ENCODE data around the gene TBC1D22A.

DNA sequence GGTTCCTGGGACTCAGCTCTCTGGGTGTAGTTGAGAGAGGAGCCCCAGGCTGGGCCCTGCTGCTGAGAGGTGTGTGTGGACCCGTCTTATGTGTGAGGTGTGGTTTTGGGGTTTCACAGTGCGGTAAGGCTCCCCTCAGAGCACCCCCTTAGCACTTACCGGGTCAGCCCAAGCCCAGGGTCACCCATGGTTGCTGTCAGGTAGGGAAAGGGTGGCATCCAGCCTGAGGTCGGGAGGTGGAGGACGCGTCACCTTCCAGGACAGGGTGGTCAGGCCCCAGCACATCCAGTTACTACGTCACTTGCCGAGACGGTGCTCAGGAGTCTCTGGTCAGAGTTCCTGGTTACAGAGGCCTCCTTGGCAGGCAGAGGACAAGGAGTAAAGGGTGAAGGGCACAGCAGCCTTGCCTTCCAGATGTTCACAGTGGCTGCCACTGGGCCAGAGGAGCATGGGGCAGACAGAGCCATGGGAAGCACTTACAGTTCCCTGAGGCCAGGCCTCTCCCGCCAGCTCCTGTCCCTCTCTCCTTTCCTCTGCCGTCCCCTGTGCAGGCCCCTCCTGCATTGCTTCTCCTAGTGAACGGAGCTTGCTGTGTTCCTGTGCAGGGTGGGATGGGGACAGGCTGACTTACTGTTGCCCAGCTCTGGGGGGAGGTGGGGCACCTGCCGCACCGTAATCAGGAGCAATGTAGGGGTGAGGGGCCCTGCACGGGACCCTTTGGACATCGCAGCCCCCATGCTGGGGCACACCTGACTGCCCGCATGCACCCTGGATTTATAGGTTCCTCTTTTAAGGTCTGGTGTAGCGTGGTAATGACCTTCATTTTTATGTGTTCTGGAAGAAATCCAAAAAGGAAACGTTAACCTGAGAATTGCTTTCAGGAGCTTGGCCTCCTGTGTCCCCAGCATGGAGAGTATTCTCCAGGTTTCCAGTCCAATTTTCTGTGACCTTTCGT, 285.9 kb downstream of the TBC1D22A start:
- TF ChIP-seq EP300 (IDR thresholded peaks at IDR 0.05; ENCODE audit: borderline replicate concordance in 1 of 2, control insufficient read depth in 1 of 2, low read depth in 2 of 2, low read length in 2 of 2): no peak
- no peak for TF ChIP-seq ZNF24 (IDR thresholded peaks at IDR 0.05)
- TF ChIP-seq, protein P1, sequence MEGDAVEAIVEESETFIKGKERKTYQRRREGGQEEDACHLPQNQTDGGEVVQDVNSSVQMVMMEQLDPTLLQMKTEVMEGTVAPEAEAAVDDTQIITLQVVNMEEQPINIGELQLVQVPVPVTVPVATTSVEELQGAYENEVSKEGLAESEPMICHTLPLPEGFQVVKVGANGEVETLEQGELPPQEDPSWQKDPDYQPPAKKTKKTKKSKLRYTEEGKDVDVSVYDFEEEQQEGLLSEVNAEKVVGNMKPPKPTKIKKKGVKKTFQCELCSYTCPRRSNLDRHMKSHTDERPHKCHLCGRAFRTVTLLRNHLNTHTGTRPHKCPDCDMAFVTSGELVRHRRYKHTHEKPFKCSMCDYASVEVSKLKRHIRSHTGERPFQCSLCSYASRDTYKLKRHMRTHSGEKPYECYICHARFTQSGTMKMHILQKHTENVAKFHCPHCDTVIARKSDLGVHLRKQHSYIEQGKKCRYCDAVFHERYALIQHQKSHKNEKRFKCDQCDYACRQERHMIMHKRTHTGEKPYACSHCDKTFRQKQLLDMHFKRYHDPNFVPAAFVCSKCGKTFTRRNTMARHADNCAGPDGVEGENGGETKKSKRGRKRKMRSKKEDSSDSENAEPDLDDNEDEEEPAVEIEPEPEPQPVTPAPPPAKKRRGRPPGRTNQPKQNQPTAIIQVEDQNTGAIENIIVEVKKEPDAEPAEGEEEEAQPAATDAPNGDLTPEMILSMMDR (IDR thresholded peaks at IDR 0.05 in 2 of 3, conservative IDR thresholded peaks at IDR 0.05 in 1 of 3; ENCODE audit: control insufficient read depth in 2 of 3, extremely low read depth in 1 of 3, insufficient read depth in 1 of 3, low read depth in 3 of 3, low read length in 3 of 3): no peak
- TF ChIP-seq NFYB (IDR thresholded peaks at IDR 0.05; ENCODE audit: insufficient read depth, low read depth, low read length): no peak
- TF ChIP-seq CEBPB (IDR thresholded peaks at IDR 0.05; ENCODE audit: borderline replicate concordance in 1 of 2, low read depth in 2 of 2, low read length in 2 of 2): no peak
- TF ChIP-seq DPF2 (IDR thresholded peaks at IDR 0.05): no peak
- TF ChIP-seq SKIL (IDR thresholded peaks at IDR 0.05; ENCODE audit: low read depth, poor library complexity, severe bottlenecking): no peak
- no peak for TF ChIP-seq POLR2A (IDR thresholded peaks at IDR 0.05; ENCODE audit: low read depth, low read length)
- no peak for TF ChIP-seq RAD21 (IDR thresholded peaks at IDR 0.05; ENCODE audit: insufficient read depth, low read depth, low read length)
- TF ChIP-seq NFYA (IDR thresholded peaks at IDR 0.05; ENCODE audit: borderline replicate concordance, low read depth, low read length): no peak
- TF ChIP-seq EZH2 (IDR thresholded peaks at IDR 0.05; ENCODE audit: borderline replicate concordance, control insufficient read depth, low read depth, low read length): no peak
- no peak for TF ChIP-seq RFX5 (IDR thresholded peaks at IDR 0.05; ENCODE audit: low read depth, low read length)
- no peak for TF ChIP-seq BMI1 (IDR thresholded peaks at IDR 0.05; ENCODE audit: borderline replicate concordance)
- no peak for TF ChIP-seq CREM (IDR thresholded peaks at IDR 0.05; ENCODE audit: low read depth)

Measured in GM12878 (cell line).